Testis (tissue), 2 donors: ENCODE data around the gene RAD17.
"Not testable (repeated sequence)": the region's sequence is repeated elsewhere in the genome, so short reads cannot be mapped to it uniquely, and the experiment has no call there.

Source experiments
- POLR2A ChIP-seq: fragments of 450-650 bp; IDR thresholded peaks from one replicate; pipeline ENCODE4 v1.6.1; 2017; ENCODE audit warnings: antibody characterized with exemption, mild to moderate bottlenecking, moderate library complexity
- TF ChIP-seq, protein P1 (sequence below), 3 experiments: fragments of 450-650 bp in 2 of 3; fragments of 200-600 bp in 1 of 3; sonication (generic) in 1 of 3; IDR thresholded peaks; one replicate each; pipeline ENCODE4 v1.5.1; 2016 to 2019; ENCODE audit warnings: antibody characterized with exemption in 3 of 3, mild to moderate bottlenecking in 2 of 3, moderate library complexity in 1 of 3

DNA sequence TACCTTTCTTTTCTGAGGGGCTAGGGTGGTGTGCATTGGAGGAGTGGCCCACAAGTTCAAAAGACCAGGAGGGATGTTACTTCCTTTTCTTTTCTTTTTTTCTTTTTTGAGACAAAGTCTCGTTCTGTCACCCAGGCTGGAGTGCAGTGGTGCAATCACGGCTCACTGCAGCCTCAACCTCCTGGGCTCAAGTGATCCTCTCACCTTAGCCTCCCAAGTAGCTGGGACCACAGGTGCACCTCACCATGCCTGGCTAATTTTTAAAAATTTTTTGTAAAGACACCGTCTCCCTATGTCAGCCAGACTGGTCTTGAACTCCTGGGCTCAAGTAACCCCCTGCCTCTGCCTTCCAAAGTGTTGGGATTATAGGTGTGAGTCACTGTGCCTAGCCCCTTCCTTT is 83.9 kb downstream of the RAD17 start:
- TF ChIP-seq POLR2A = not testable (repeated sequence)
- TF ChIP-seq, protein P1, sequence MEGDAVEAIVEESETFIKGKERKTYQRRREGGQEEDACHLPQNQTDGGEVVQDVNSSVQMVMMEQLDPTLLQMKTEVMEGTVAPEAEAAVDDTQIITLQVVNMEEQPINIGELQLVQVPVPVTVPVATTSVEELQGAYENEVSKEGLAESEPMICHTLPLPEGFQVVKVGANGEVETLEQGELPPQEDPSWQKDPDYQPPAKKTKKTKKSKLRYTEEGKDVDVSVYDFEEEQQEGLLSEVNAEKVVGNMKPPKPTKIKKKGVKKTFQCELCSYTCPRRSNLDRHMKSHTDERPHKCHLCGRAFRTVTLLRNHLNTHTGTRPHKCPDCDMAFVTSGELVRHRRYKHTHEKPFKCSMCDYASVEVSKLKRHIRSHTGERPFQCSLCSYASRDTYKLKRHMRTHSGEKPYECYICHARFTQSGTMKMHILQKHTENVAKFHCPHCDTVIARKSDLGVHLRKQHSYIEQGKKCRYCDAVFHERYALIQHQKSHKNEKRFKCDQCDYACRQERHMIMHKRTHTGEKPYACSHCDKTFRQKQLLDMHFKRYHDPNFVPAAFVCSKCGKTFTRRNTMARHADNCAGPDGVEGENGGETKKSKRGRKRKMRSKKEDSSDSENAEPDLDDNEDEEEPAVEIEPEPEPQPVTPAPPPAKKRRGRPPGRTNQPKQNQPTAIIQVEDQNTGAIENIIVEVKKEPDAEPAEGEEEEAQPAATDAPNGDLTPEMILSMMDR (IDR thresholded peaks at IDR 0.05) = not testable (repeated sequence)
